ENCODE results near the gene DHRS4. TPM values are rescaled to one million over a fixed set of nuclear protein-coding genes. Genes with fewer than 3 reads are reported as not detected.

DHRS4 gene
- total and polyA plus RNA-seq, 2 of the 13 experiments (the other 11 are each of a cell fraction or from before 2014, with no cell fraction given) = 23.9 to 45.1 TPM

- TF ChIP-seq ISX (CRISPR knock-in tag; conservative IDR thresholded peaks at IDR 0.05) (no peak), ZNF580 (CRISPR knock-in tag; IDR thresholded peaks at IDR 0.05; ENCODE audit: borderline replicate concordance, low read depth) (peak; percentile 84; the same call in 1 of the 2 replicates), ZNF747 (CRISPR knock-in tag; IDR thresholded peaks at IDR 0.05; ENCODE audit: borderline replicate concordance) (no peak), MIER3 (CRISPR knock-in tag; IDR thresholded peaks at IDR 0.05; ENCODE audit: borderline replicate concordance) (peak; percentile 71; the same call in 1 of the 2 replicates), AHR (CRISPR knock-in tag; IDR thresholded peaks at IDR 0.05) (peak; percentile 37; the same call in 1 of the 2 replicates), TSC22D2 (CRISPR knock-in tag; IDR thresholded peaks at IDR 0.05; ENCODE audit: borderline replicate concordance) (peak; percentile 84), SMAD3 (CRISPR knock-in tag; IDR thresholded peaks at IDR 0.05) (0 out of 2 replicates have a peak, but pooled peaks have one; percentile 65), ZMYM4 (CRISPR knock-in tag; IDR thresholded peaks at IDR 0.05) (peak; percentile 12; the same call in 1 of the 2 replicates), ZNF792 (CRISPR knock-in tag; IDR thresholded peaks at IDR 0.05) (0 out of 2 replicates have a peak, but pooled peaks have one; percentile 55), NFKB2 (CRISPR knock-in tag; IDR thresholded peaks at IDR 0.05; ENCODE audit: borderline replicate concordance) (0 out of 2 replicates have a peak, but pooled peaks have one; percentile 31), CTCF (CRISPR knock-in tag; IDR thresholded peaks at IDR 0.05) (peak; percentile 93), TEF (CRISPR knock-in tag; IDR thresholded peaks at IDR 0.05) (0 out of 2 replicates have a peak, but pooled peaks have one; percentile 21), ZNF552 (CRISPR knock-in tag; IDR thresholded peaks at IDR 0.05; ENCODE audit: borderline replicate concordance) (no peak), MED1 (CRISPR knock-in tag; IDR thresholded peaks at IDR 0.05) (peak; percentile 24; the same call in 1 of the 2 replicates), ZNF766 (CRISPR knock-in tag; IDR thresholded peaks at IDR 0.05; ENCODE audit: borderline replicate concordance) (peak; percentile 26; the same call in 1 of the 2 replicates), MAFG (CRISPR knock-in tag; IDR thresholded peaks at IDR 0.05) (no peak), ZNF501 (CRISPR knock-in tag; IDR thresholded peaks at IDR 0.05) (peak; percentile 48; the same call in 1 of the 2 replicates), ZNF737 (CRISPR knock-in tag; IDR thresholded peaks at IDR 0.05; ENCODE audit: borderline replicate concordance) (no peak), FOXO1 (CRISPR knock-in tag; IDR thresholded peaks at IDR 0.05) (peak; percentile 61; the same call in 1 of the 2 replicates), TOE1 (CRISPR knock-in tag; IDR thresholded peaks at IDR 0.05) (0 out of 2 replicates have a peak, but pooled peaks have one; percentile 88), IRF2 (CRISPR knock-in tag; IDR thresholded peaks at IDR 0.05) (peak; percentile 82; the same call in 1 of the 2 replicates), ZNF274 (CRISPR knock-in tag; IDR thresholded peaks at IDR 0.05) (peak; percentile 52; the same call in 1 of the 2 replicates), BCL3 (CRISPR knock-in tag; IDR thresholded peaks at IDR 0.05) (0 out of 2 replicates have a peak, but pooled peaks have one; percentile 58), KMT2B (CRISPR knock-in tag; IDR thresholded peaks at IDR 0.05) (peak; percentile 23; the same call in 1 of the 2 replicates), ZNF260 (CRISPR knock-in tag; IDR thresholded peaks at IDR 0.05; ENCODE audit: borderline replicate concordance, low read depth) (no peak), ZNF326 (CRISPR knock-in tag; IDR thresholded peaks at IDR 0.05; ENCODE audit: borderline replicate concordance) (0 out of 2 replicates have a peak, but pooled peaks have one; percentile 20), BCL6 (CRISPR knock-in tag; IDR thresholded peaks at IDR 0.05) (peak; percentile 11; the same call in 1 of the 2 replicates)
Measured at GRCh38 chr14:23929822-23930294, 23.7 kb upstream of the DHRS4 start (continued).
